H1 (cell line): Measurements from ENCODE around the gene SLC39A11. TPM values are rescaled to one million over a fixed set of nuclear protein-coding genes. Genes with fewer than 3 reads are reported as not detected.

Source experiments
- CTCF ChIA-PET: fragments of 300-600 bp; sonication (Branson Sonifier 250); formaldehyde crosslinking; loops from one replicate; lab custom pipeline; 2021; ENCODE audit not compliant: partially characterized antibody; lab: Charles Lee
- POLR2A ChIA-PET: fragments of 300-600 bp; sonication (Branson Sonifier 250); formaldehyde crosslinking; loops from one replicate; lab custom pipeline; 2021; ENCODE audit warnings: inconsistent platforms; ENCODE audit not compliant: partially characterized antibody; lab: Charles Lee
- DNase-seq, 2 experiments: peaks; one replicate each; pipeline versions ENCODE4 v3.0.0 to v3.0.0-alpha.2; 2010 to 2022; ENCODE audit warnings: low spot score in 2 of 2, low read depth in 1 of 2, mixed read lengths in 1 of 2
- FAIRE-seq: peaks from 2 replicates; lab custom pipeline; 2011; peaks lifted over from hg19 to GRCh38; lab: Jason Lieb, UNC
- H2AFZ ChIP-seq: 2 replicates; pipeline ENCODE4 v1.8.1; 2012; ENCODE audit warnings: low read length, inconsistent platforms
- H2AK5ac ChIP-seq: 2 replicates; pipeline ENCODE4 v1.6.1; 2013; ENCODE audit warnings: low read depth, low read length
- H2BK120ac ChIP-seq: replicated peaks from 2 replicates; pipeline ENCODE3; 2013; ENCODE audit warnings: low read depth, low read length, inconsistent platforms
- H2BK12ac ChIP-seq: 2 replicates; pipeline ENCODE4 v1.6.1; 2013; ENCODE audit warnings: low read depth, low read length
- H2BK15ac ChIP-seq: 2 replicates; pipeline ENCODE4 v1.6.1; 2013; ENCODE audit warnings: low read length
- H2BK20ac ChIP-seq: 2 replicates; pipeline ENCODE4 v1.6.1; 2013; ENCODE audit warnings: low read length
- H2BK5ac ChIP-seq: 2 replicates; pipeline ENCODE4 v1.6.1; 2013; ENCODE audit warnings: low read depth, low read length
- H3K14ac ChIP-seq: 2 replicates; pipeline ENCODE4 v1.6.1; 2013; ENCODE audit warnings: inconsistent platforms; ENCODE audit not compliant: insufficient read length
- H3K18ac ChIP-seq: 2 replicates; pipeline ENCODE4 v1.6.1; 2013; ENCODE audit warnings: low read length; ENCODE audit errors: extremely low read depth
- H3K23ac ChIP-seq: 2 replicates; pipeline ENCODE4 v1.6.1; 2013; ENCODE audit warnings: inconsistent platforms; ENCODE audit not compliant: insufficient read length
- H3K23me2 ChIP-seq: 2 replicates; pipeline ENCODE4 v1.6.1; 2013; ENCODE audit warnings: low read depth, low read length
- H3K27ac ChIP-seq: 2 replicates; pipeline ENCODE4 v1.6.1; 2011; ENCODE audit warnings: low read depth, low read length, inconsistent platforms
- H3K27me3 ChIP-seq, 4 experiments: replicated peaks in 1 of 4; 1 replicate in 1 of 4; 2 replicates in 3 of 4; pipeline versions ENCODE4 v1.6.1 to v1.8.1; 2011 to 2013; ENCODE audit warnings: low read length in 3 of 4, mild to moderate bottlenecking in 3 of 4, inconsistent platforms in 2 of 4, mixed read lengths in 2 of 4, moderate library complexity in 1 of 4; ENCODE audit not compliant: control insufficient read depth in 3 of 4, insufficient read depth in 3 of 4; ENCODE audit errors: extremely low read depth in 1 of 4
- H3K36me3 ChIP-seq, 4 experiments: 2 replicates each; pipeline versions ENCODE4 v1.6.1 to v1.8.1; 2011 to 2013; ENCODE audit warnings: mild to moderate bottlenecking in 4 of 4, low read length in 3 of 4, moderate library complexity in 2 of 4, control low read depth in 1 of 4, inconsistent platforms in 1 of 4; ENCODE audit not compliant: insufficient read depth in 4 of 4, control insufficient read depth in 2 of 4
- H3K4ac ChIP-seq: replicated peaks from 2 replicates; pipeline ENCODE3; 2013; ENCODE audit warnings: low read length, low read depth, mixed read lengths, inconsistent platforms; ENCODE audit not compliant: insufficient read length
- H3K4me1 ChIP-seq, 4 experiments: replicated peaks in 1 of 4; 1 replicate in 1 of 4; 2 replicates in 3 of 4; pipeline versions ENCODE4 v1.6.1 to v1.8.1; 2011 to 2013; ENCODE audit warnings: low read length in 3 of 4, inconsistent platforms in 2 of 4, mixed read lengths in 1 of 4; ENCODE audit not compliant: insufficient read depth in 4 of 4, control insufficient read depth in 3 of 4
- H3K4me2 ChIP-seq, 2 experiments: 2 replicates each; pipeline versions ENCODE4 v1.6.1 to v1.8.1; 2011 to 2013; ENCODE audit warnings: low read depth in 2 of 2, low read length in 2 of 2, control low read depth in 1 of 2, inconsistent platforms in 1 of 2, mild to moderate bottlenecking in 1 of 2; ENCODE audit not compliant: insufficient read depth in 1 of 2
- H3K4me3 ChIP-seq, 4 experiments: fragments of 200-600, 300-600 bp in 1 of 4; sonication (generic), shearing (Covaris generic), sonication (Bioruptor Twin) in 1 of 4; 2 replicates each; pipeline versions ENCODE4 v1.5.1 to v1.8.1; 2011 to 2016; ENCODE audit warnings: low read length in 4 of 4, low read depth in 3 of 4, control low read depth in 2 of 4, inconsistent platforms in 2 of 4, mild to moderate bottlenecking in 2 of 4, mixed read lengths in 1 of 4, moderate library complexity in 1 of 4; ENCODE audit not compliant: insufficient read depth in 2 of 4; ENCODE audit errors: extremely low read depth in 1 of 4
- H3K56ac ChIP-seq: replicated peaks from 2 replicates; pipeline ENCODE3; 2013; ENCODE audit warnings: low read depth, mild to moderate bottlenecking, mixed read lengths, low read length, inconsistent platforms; ENCODE audit not compliant: insufficient read length
- H3K79me1 ChIP-seq: 2 replicates; pipeline ENCODE4 v1.6.1; 2013; ENCODE audit warnings: low read depth, low read length, control low read depth
- H3K79me2 ChIP-seq, 2 experiments: 2 replicates each; pipeline versions ENCODE4 v1.6.1 to v1.8.1; 2012 to 2013; ENCODE audit warnings: low read length in 2 of 2, mild to moderate bottlenecking in 2 of 2, inconsistent platforms in 1 of 2; ENCODE audit not compliant: insufficient read depth in 2 of 2, control insufficient read depth in 1 of 2
- H3K9ac ChIP-seq, 4 experiments: replicated peaks in 1 of 4; 1 replicate in 1 of 4; 2 replicates in 3 of 4; pipeline versions ENCODE4 v1.6.1 to v1.8.1; 2011 to 2013; ENCODE audit warnings: low read depth in 3 of 4, low read length in 3 of 4, control low read depth in 2 of 4, mild to moderate bottlenecking in 2 of 4, moderate library complexity in 2 of 4, inconsistent platforms in 1 of 4; ENCODE audit errors: extremely low read depth in 1 of 4
- H3K9me3 ChIP-seq, 2 experiments: 2 replicates each; pipeline versions ENCODE4 v1.6.1 to v1.8.1; 2012 to 2013; ENCODE audit warnings: mild to moderate bottlenecking in 2 of 2, moderate library complexity in 2 of 2, control low read depth in 1 of 2, inconsistent platforms in 1 of 2, low read depth in 1 of 2, low read length in 1 of 2, mixed read lengths in 1 of 2; ENCODE audit not compliant: insufficient read depth in 2 of 2
- H4K20me1 ChIP-seq, 2 experiments: replicated peaks in 1 of 2; 2 replicates each; pipeline versions ENCODE3 to v1.8.1; 2011 to 2013; ENCODE audit warnings: inconsistent platforms in 2 of 2, low read length in 2 of 2, mild to moderate bottlenecking in 1 of 2; ENCODE audit not compliant: insufficient read depth in 2 of 2, control insufficient read depth in 1 of 2
- H4K5ac ChIP-seq: 2 replicates; pipeline ENCODE4 v1.6.1; 2013; ENCODE audit warnings: low read length, low read depth, mixed read lengths, inconsistent platforms; ENCODE audit not compliant: insufficient read length
- H4K8ac ChIP-seq: 2 replicates; pipeline ENCODE4 v1.8.0; 2013; ENCODE audit warnings: mild to moderate bottlenecking, moderate library complexity, low read length, inconsistent platforms; ENCODE audit not compliant: insufficient read depth; ENCODE audit errors: extremely low read depth
- H4K91ac ChIP-seq: replicated peaks from 2 replicates; pipeline ENCODE3; 2013; ENCODE audit warnings: low read length, mixed read lengths, inconsistent platforms; ENCODE audit not compliant: insufficient read length
- CBX5 ChIP-seq: fragments of 300-800, 300-1000 bp; sonication (generic); IDR thresholded peaks from 2 replicates; pipeline ENCODE4 v1.7.1; 2016; ENCODE audit warnings: antibody characterized with exemption, low read length, low read depth
- CBX8 ChIP-seq: fragments of 300-800, 300-1000 bp; sonication (generic); IDR thresholded peaks from 2 replicates; pipeline ENCODE4 v1.7.1; 2016; ENCODE audit warnings: low read depth, low read length, borderline replicate concordance
- CEBPB ChIP-seq: IDR thresholded peaks from 2 replicates; pipeline ENCODE4 v1.6.1; 2012; ENCODE audit warnings: low read depth, low read length
- CREB1 ChIP-seq: IDR thresholded peaks from 2 replicates; pipeline ENCODE4 v1.6.1; 2012; ENCODE audit warnings: inconsistent platforms
- FOSL1 ChIP-seq: IDR thresholded peaks from 2 replicates; pipeline ENCODE4 v1.6.1; 2011; ENCODE audit warnings: mild to moderate bottlenecking, low read depth, low read length, moderate library complexity; ENCODE audit not compliant: insufficient read depth
- KDM4A ChIP-seq: IDR thresholded peaks from one replicate; pipeline ENCODE4 v1.7.1; 2012; ENCODE audit warnings: low read depth, mild to moderate bottlenecking, moderate library complexity, low read length, inconsistent platforms; ENCODE audit not compliant: severe bottlenecking
- MAFK ChIP-seq: IDR thresholded peaks from 2 replicates; pipeline ENCODE4 v1.6.1; 2012; ENCODE audit warnings: low read depth, mild to moderate bottlenecking, improper control_type of control experiment, low read length
- POLR2AphosphoS5 ChIP-seq: IDR thresholded peaks from 2 replicates; pipeline ENCODE4 v1.6.1; 2011; ENCODE audit warnings: low read depth, low read length
- POU5F1 ChIP-seq: IDR thresholded peaks from 2 replicates; pipeline ENCODE4 v1.6.1; 2011; ENCODE audit warnings: low read depth, mild to moderate bottlenecking, low read length, moderate library complexity
- RXRA ChIP-seq: IDR thresholded peaks from 2 replicates; pipeline ENCODE4 v1.6.1; 2011; ENCODE audit warnings: low read depth, mild to moderate bottlenecking, low read length, moderate library complexity; ENCODE audit not compliant: insufficient read depth
- SUZ12 ChIP-seq: fragments of 200-600 bp; sonication (generic); IDR thresholded peaks from 2 replicates; pipeline ENCODE4 v1.6.1; 2012; ENCODE audit warnings: mild to moderate bottlenecking, inconsistent platforms, low read length, moderate library complexity, mixed read lengths
- WGBS, 2 experiments: shearing (Covaris generic) in 1 of 2; methylation state at CpG; one replicate each; pipeline versions ENCODE4 v1.1.6 to v1.1.7; 2013 to 2015; ENCODE audit warnings: low lambda C conversion rate in 2 of 2, mixed read lengths in 2 of 2, inconsistent platforms in 1 of 2, low coverage in 1 of 2, missing lambda C conversion rate in 1 of 2; ENCODE audit not compliant: insufficient replicate concordance in 2 of 2, insufficient coverage in 1 of 2, insufficient read length in 1 of 2; ENCODE audit errors: extremely low coverage in 1 of 2, missing lambda C conversion rate in 1 of 2; 5-methylcytosine and 5-hydroxymethylcytosine counted together
- polyA plus RNA-seq, 7 experiments: library from polyadenylated mRNA; depleted of rRNA in 3 of 7; stranded (reverse) in 5 of 7; unstranded in 2 of 7; fragments of >200 nt in 5 of 7; fragments of 200-250 nt in 2 of 7; gene quantifications; 1 replicate in 5 of 7; 2 replicates in 1 of 7; 4 replicates in 1 of 7; pipeline versions ENCODE4 v1.2.1 to v1.2.3, GENCODE V29; 2011 to 2013; ENCODE audit warnings: missing spikeins in 2 of 7, mixed read lengths in 2 of 7
- total RNA-seq: library from RNA; stranded (reverse); fragmentation: NEBNext Ultra II Directional; extraction: Animal tissue kit (Norgen Biotek cat#: 25700); gene quantifications from 2 replicates; pipeline ENCODE4 v1.2.1, GENCODE V29; 2021
- TF ChIP-seq, protein P1 (sequence below): IDR thresholded peaks from 2 replicates; pipeline ENCODE4 v1.6.1; 2012; ENCODE audit warnings: inconsistent platforms
- TF ChIP-seq, protein P2 (sequence below): IDR thresholded peaks from 2 replicates; pipeline ENCODE4 v1.6.1; 2011; ENCODE audit warnings: low read length, improper control_type of control experiment

SLC39A11 gene
- total and polyA plus RNA-seq, 2 of the 8 experiments (the other 6 are each of a cell fraction or from before 2014, with no cell fraction given) = 12.2 to 19.6 TPM

DNA sequence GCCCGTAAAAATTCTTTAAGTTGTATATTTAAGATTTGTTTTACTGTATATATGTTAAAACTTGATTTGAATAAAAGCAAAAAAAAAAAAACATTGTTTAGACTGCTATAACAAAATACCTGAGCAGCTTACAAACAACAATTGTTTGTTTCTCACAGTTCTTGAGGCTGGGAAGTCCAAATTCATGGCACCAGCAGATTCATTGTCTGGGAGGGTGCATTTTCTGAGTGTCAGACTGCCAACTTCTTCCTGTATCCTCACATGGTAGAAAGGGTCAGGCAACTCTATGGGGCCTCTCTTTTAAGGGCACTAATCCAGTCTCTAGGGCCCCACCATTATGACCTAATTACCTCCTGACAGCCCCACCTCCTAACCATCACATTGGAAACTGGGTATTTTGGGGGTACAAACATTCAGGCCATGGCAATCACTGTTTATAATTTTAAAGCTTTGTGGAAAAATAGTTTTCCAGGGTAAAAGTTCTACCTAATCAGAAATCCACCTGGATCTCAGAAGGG is 281.4 kb downstream of the SLC39A11 start:
- Histone ChIP-seq H4K20me1 (no peaks in the 10 kb centered on the region), H3K56ac (no peak overlapping the region), H4K5ac (no peak overlapping the region), H2BK20ac (no peak overlapping the region), H3K14ac (no peak overlapping the region), H3K4ac (no peak overlapping the region), H3K79me2 (no peaks in the 10 kb centered on the region), H3K79me1 (no peaks in the 10 kb centered on the region), H3K23ac (no peak overlapping the region), H3K27ac (no peak overlapping the region), H2AFZ (no peak overlapping the region), H3K27me3 (no peaks in the 10 kb centered on the region), H3K9me3 (peaks cover 3 to 4% of the 10 kb centered on the region in 2 experiments; a peak in 3 of 4 replicates), H4K91ac (no peak overlapping the region), H3K36me3 (no peaks in the 10 kb centered on the region; a peak in 1 of 8 replicates), H4K8ac (no peak overlapping the region), H3K23me2 (no peaks in the 10 kb centered on the region), H3K4me2 (no peak overlapping the region), H3K4me1 (no peaks in the 10 kb centered on the region), H2BK12ac (no peak overlapping the region), H2BK15ac (no peak overlapping the region), H2BK5ac (no peak overlapping the region), H3K18ac (no peak overlapping the region), H2AK5ac (no peak overlapping the region), H3K4me3 (no peak overlapping the region), H3K9ac (no peak overlapping the region), H2BK120ac (no peak overlapping the region)
- ChIA-PET POLR2A (interaction anchor here (0.7 kb wide), 1 partner anchor 359 kb away, joined by 3 read pairs; no protein-coding TSS in a partner anchor), CTCF (interaction anchor here (0.8 to 1.1 kb wide), 2 partner anchors 11 to 250 kb away, joined by 3 to 4 read pairs; no protein-coding TSS in a partner anchor)
- no peak for DNase-seq
- no peak for FAIRE-seq
- WGBS, 2 experiments = 92% methylated on average over 1 of the region's 1 CpG; no CpG with 5 or more reads in 1 of the 2 experiments
- TF ChIP-seq RXRA = no peak
- TF ChIP-seq POLR2AphosphoS5 = no peak
- no peak for TF ChIP-seq SUZ12
- no peak for TF ChIP-seq POU5F1
- no peak for TF ChIP-seq FOSL1
- TF ChIP-seq CREB1 = no peak
- no peak for TF ChIP-seq CEBPB
- TF ChIP-seq, protein P1, sequence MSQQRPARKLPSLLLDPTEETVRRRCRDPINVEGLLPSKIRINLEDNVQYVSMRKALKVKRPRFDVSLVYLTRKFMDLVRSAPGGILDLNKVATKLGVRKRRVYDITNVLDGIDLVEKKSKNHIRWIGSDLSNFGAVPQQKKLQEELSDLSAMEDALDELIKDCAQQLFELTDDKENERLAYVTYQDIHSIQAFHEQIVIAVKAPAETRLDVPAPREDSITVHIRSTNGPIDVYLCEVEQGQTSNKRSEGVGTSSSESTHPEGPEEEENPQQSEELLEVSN = no peak
- no peak for TF ChIP-seq CBX5
- TF ChIP-seq KDM4A = no peak
- TF ChIP-seq MAFK = no peak
- TF ChIP-seq, protein P2, sequence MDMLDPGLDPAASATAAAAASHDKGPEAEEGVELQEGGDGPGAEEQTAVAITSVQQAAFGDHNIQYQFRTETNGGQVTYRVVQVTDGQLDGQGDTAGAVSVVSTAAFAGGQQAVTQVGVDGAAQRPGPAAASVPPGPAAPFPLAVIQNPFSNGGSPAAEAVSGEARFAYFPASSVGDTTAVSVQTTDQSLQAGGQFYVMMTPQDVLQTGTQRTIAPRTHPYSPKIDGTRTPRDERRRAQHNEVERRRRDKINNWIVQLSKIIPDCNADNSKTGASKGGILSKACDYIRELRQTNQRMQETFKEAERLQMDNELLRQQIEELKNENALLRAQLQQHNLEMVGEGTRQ = no peak
- TF ChIP-seq CBX8 = no peak
